ENCODE data around the gene VSTM2B.

VSTM2B gene

GRCh38 chr19:29567366-29567915, 41.6 kb downstream of the VSTM2B start:
- no peaks in the 10 kb centered on the region for H3K79me2 ChIP-seq (ENCODE audit: insufficient read depth, low read length)
- H3K9ac ChIP-seq (ENCODE audit: low read length), result no peak overlapping the region
- no peaks in the 10 kb centered on the region for H3K36me3 ChIP-seq (ENCODE audit: insufficient read depth, low read length)
- H4K20me1 ChIP-seq (ENCODE audit: insufficient read depth, low read length), result no peaks in the 10 kb centered on the region
- no peaks in the 10 kb centered on the region for H3K9me3 ChIP-seq (ENCODE audit: low read length)
- H3F3A ChIP-seq (ENCODE audit: insufficient read depth, low read length), result no peaks in the 10 kb centered on the region
- no peak overlapping the region for H3K4me3 ChIP-seq (ENCODE audit: low read depth, low read length, poor library complexity, severe bottlenecking)
- no peak overlapping the region for H3K4me2 ChIP-seq (ENCODE audit: low read length)
- H3K27ac ChIP-seq (ENCODE audit: low read depth, low read length, poor library complexity, severe bottlenecking), result no peak overlapping the region
- no peaks in the 10 kb centered on the region for H3K9me2 ChIP-seq (ENCODE audit: low read depth, low read length)
- H3K27me3 ChIP-seq (ENCODE audit: insufficient read depth, low read length), result 0 out of 2 replicates have a peak, but pooled peaks cover 4% of the 10 kb centered on the region
- no peak overlapping the region for H2AFZ ChIP-seq (ENCODE audit: low read length)
- H3K4me1 ChIP-seq (ENCODE audit: insufficient read depth, low read length, severe bottlenecking), result no peaks in the 10 kb centered on the region
- TF ChIP-seq EZH2 (IDR thresholded peaks at IDR 0.05; ENCODE audit: borderline replicate concordance, low read length), result no peak
- TF ChIP-seq CTCF (IDR thresholded peaks at IDR 0.05; ENCODE audit: low read length), result no peak

GRCh38 chr19:29568036-29569025, 42.5 kb downstream of the VSTM2B start:
- H3K9ac ChIP-seq (ENCODE audit: low read length), result no peak overlapping the region

More at GRCh38 chr19:29568036-29569025, 42.5 kb downstream of the VSTM2B start:
- Histone ChIP-seq H3F3A (ENCODE audit: insufficient read depth, low read length) (no peaks in the 10 kb centered on the region), H3K4me2 (ENCODE audit: low read length) (no peak overlapping the region), H3K4me1 (ENCODE audit: insufficient read depth, low read length, severe bottlenecking) (no peaks in the 10 kb centered on the region), H3K9me2 (ENCODE audit: low read depth, low read length) (no peaks in the 10 kb centered on the region), H3K79me2 (ENCODE audit: insufficient read depth, low read length) (no peaks in the 10 kb centered on the region), H4K20me1 (ENCODE audit: insufficient read depth, low read length) (no peaks in the 10 kb centered on the region), H3K9me3 (ENCODE audit: low read length) (no peaks in the 10 kb centered on the region), H3K27ac (ENCODE audit: low read depth, low read length, poor library complexity, severe bottlenecking) (no peak overlapping the region), H3K36me3 (ENCODE audit: insufficient read depth, low read length) (no peaks in the 10 kb centered on the region), H3K27me3 (ENCODE audit: insufficient read depth, low read length) (0 out of 2 replicates have a peak, but pooled peaks cover 4% of the 10 kb centered on the region), H3K4me3 (ENCODE audit: low read depth, low read length, poor library complexity, severe bottlenecking) (no peak overlapping the region), H2AFZ (ENCODE audit: low read length) (no peak overlapping the region)
- TF ChIP-seq EZH2 (IDR thresholded peaks at IDR 0.05; ENCODE audit: borderline replicate concordance, low read length) (no peak), CTCF (IDR thresholded peaks at IDR 0.05; ENCODE audit: low read length) (no peak)

All from OCI-LY1 (cell line).